ENCODE data around the gene TMEM52. TPM values are rescaled to one million over a fixed set of nuclear protein-coding genes. Genes with fewer than 3 reads are reported as not detected.

The TMEM52 gene
- total RNA-seq, 1 experiment from 2014 or later = 9.6 TPM

- Mint-ChIP-seq H3K36me3 (ENCODE audit: insufficient read depth in 1 of 3, low read depth in 3 of 3) (no peaks in the 10 kb centered on the region; a peak in 1 of 7 replicates), H3K4me1 (peaks cover 0 to 12% of the 10 kb centered on the region in 2 experiments; a peak in 2 of 4 replicates), H3K4me3 (no peak overlapping the region), H3K27me3 (ENCODE audit: low read depth) (peaks cover 4% of the 10 kb centered on the region), H3K27ac (no peak overlapping the region), H3K9me3 (peaks cover 5% of the 10 kb centered on the region in 2 experiments; a peak in 2 of 5 replicates)
- H3K4ac ChIP-seq (ENCODE audit: low read depth, low read length) = no peak overlapping the region
- H4K20me1 ChIP-seq (ENCODE audit: control insufficient read depth, insufficient read depth, insufficient read length) = no peaks in the 10 kb centered on the region
- no peak overlapping the region for H2BK12ac ChIP-seq (ENCODE audit: insufficient read length, low read depth, low read length)
- no peak overlapping the region for H3K9ac ChIP-seq (ENCODE audit: extremely low read depth, insufficient read length, low read length)
- H4K91ac ChIP-seq (ENCODE audit: insufficient read length, low read depth, low read length) = no peak overlapping the region
- no peak overlapping the region for H3K4me2 ChIP-seq (ENCODE audit: insufficient read depth, insufficient read length, low read length)
- H2AFZ ChIP-seq (ENCODE audit: low read length) = no peak overlapping the region
- H3K9me3 ChIP-seq (ENCODE audit: control insufficient read depth, low read depth, low read length) = no peaks in the 10 kb centered on the region
- no CpG with 5 or more reads among the region's 16 CpGs for WGBS (ENCODE audit: extremely low coverage, insufficient read length, low lambda C conversion rate)
- H2BK5ac ChIP-seq (ENCODE audit: insufficient read length, low read length) = no peak overlapping the region
- no peak overlapping the region for H2AK5ac ChIP-seq (ENCODE audit: insufficient read length, low read length)
- H3K79me1 ChIP-seq (ENCODE audit: insufficient read depth, low read depth, low read length, poor library complexity, severe bottlenecking) = no peaks in the 10 kb centered on the region
- TF ChIP-seq CTCF (conservative IDR thresholded peaks at IDR 0.05) = no peak
- H3K27me3 ChIP-seq (ENCODE audit: insufficient read depth, low read length) = no peaks in the 10 kb centered on the region
- no peak overlapping the region for H3K27ac ChIP-seq (ENCODE audit: insufficient read length, low read depth, low read length)
- no peak overlapping the region for H4K5ac ChIP-seq (ENCODE audit: insufficient read length, low read depth, low read length)
- no peak overlapping the region; the same call in 1 of the 2 replicates for H3K14ac ChIP-seq (ENCODE audit: insufficient read depth, low read length)
- DNase-seq = no peak
- no peak overlapping the region for H3T11ph ChIP-seq (ENCODE audit: low read length)
- H2BK20ac ChIP-seq (ENCODE audit: low read depth, low read length, poor library complexity, severe bottlenecking) = no peak overlapping the region
- no peak overlapping the region for H3K18ac ChIP-seq (ENCODE audit: insufficient read length, low read depth, low read length)
- no peak overlapping the region for H2BK15ac ChIP-seq (ENCODE audit: low read depth, low read length)
- no peak overlapping the region for H3K56ac ChIP-seq (ENCODE audit: insufficient read length, low read depth, low read length)
- no peak overlapping the region for H3K23ac ChIP-seq (ENCODE audit: insufficient read length, low read depth, low read length)
- no peak overlapping the region for H4K8ac ChIP-seq (replicated peaks; ENCODE audit: insufficient read length, low read depth, low read length)
- H3K23me2 ChIP-seq (ENCODE audit: insufficient read length, low read depth, low read length, poor library complexity, severe bottlenecking) = no peaks in the 10 kb centered on the region
- H2BK120ac ChIP-seq (ENCODE audit: low read depth, low read length, poor library complexity, severe bottlenecking) = no peak overlapping the region
- no peaks in the 10 kb centered on the region for H3K4me1 ChIP-seq (ENCODE audit: insufficient read depth, low read length)
- no peaks in the 10 kb centered on the region for H3K79me2 ChIP-seq (ENCODE audit: insufficient read depth, low read length)
Observed at GRCh38 chr1:1921901-1922701, 3.0 kb upstream of the TMEM52 start.

Data from H9 (cell line).